IMR-90 (cell line): Measurements from ENCODE around the gene RNF2. TPM values are rescaled to one million over a fixed set of nuclear protein-coding genes. Genes with fewer than 3 reads are reported as not detected.

Experiments
- ATAC-seq: fragments of 200-7000 bp; cut with Tn5 transposase; 2 replicates; pipeline ENCODE4 v1.9.1; 2020; ENCODE audit warnings: low read depth, mild to moderate bottlenecking, moderate library complexity
- BruUV-seq: library from RNA; stranded (reverse); fragments of 400-500 nt; replicated peaks from 2 replicates; lab custom pipeline; 2021; lab: Mats Ljungman, UMichigan
- CTCF ChIA-PET: fragments of 300-600 bp; formaldehyde crosslinking; extraction: SDS; loops from one replicate; lab custom pipeline; 2021; ENCODE audit warnings: antibody characterized with exemption; lab: Yijun Ruan, JAX
- POLR2A ChIA-PET: fragments of 300-600 bp; sonication (Branson Sonifier 250); formaldehyde crosslinking; loops from one replicate; lab custom pipeline; 2022; ENCODE audit warnings: antibody characterized with exemption; ENCODE audit not compliant: unreplicated experiment; lab: Charles Lee
- DNase-seq: peaks from one replicate; pipeline ENCODE4 v3.0.0; 2013
- H2AFZ ChIP-seq: replicated peaks from 2 replicates; pipeline ENCODE3; 2013; ENCODE audit warnings: low read length, mild to moderate bottlenecking; ENCODE audit not compliant: poor library complexity
- H2AK5ac ChIP-seq: 2 replicates; pipeline ENCODE4 v1.6.1; 2013; ENCODE audit warnings: low read depth, low read length, inconsistent platforms
- H2AK9ac ChIP-seq: replicated peaks from 2 replicates; pipeline ENCODE3; 2013; ENCODE audit warnings: mild to moderate bottlenecking, low read depth, low read length, moderate library complexity; ENCODE audit not compliant: poor library complexity
- H2BK120ac ChIP-seq: 2 replicates; pipeline ENCODE4 v1.6.1; 2013; ENCODE audit warnings: low read depth, low read length, inconsistent platforms
- H2BK15ac ChIP-seq: 3 replicates; pipeline ENCODE4 v1.6.1; 2013; ENCODE audit warnings: low read depth, low read length, inconsistent platforms
- H2BK20ac ChIP-seq: 2 replicates; pipeline ENCODE4 v1.6.1; 2013; ENCODE audit warnings: low read depth, mild to moderate bottlenecking, inconsistent platforms, low read length, moderate library complexity
- H2BK5ac ChIP-seq: 2 replicates; pipeline ENCODE4 v1.6.1; 2013; ENCODE audit warnings: mild to moderate bottlenecking, low read depth, low read length, inconsistent platforms; ENCODE audit not compliant: poor library complexity, severe bottlenecking
- H3K14ac ChIP-seq: replicated peaks from 2 replicates; pipeline ENCODE4 v1.6.1; 2013; ENCODE audit warnings: low read depth, low read length, inconsistent platforms
- H3K18ac ChIP-seq: 2 replicates; pipeline ENCODE4 v1.6.1; 2013; ENCODE audit warnings: low read depth, low read length, control low read depth
- H3K23ac ChIP-seq: 2 replicates; pipeline ENCODE4 v1.6.1; 2013; ENCODE audit warnings: low read depth, low read length, inconsistent platforms
- H3K27ac ChIP-seq: 2 replicates; pipeline ENCODE4 v1.5.1; 2013; ENCODE audit warnings: mild to moderate bottlenecking, control low read depth, low read length; ENCODE audit not compliant: insufficient read depth
- H3K27me3 ChIP-seq: 2 replicates; pipeline ENCODE4 v1.6.1; 2013; ENCODE audit warnings: low read length; ENCODE audit not compliant: control insufficient read depth, insufficient read depth
- H3K36me3 ChIP-seq: 2 replicates; pipeline ENCODE4 v1.6.1; 2013; ENCODE audit warnings: low read length, mixed read lengths; ENCODE audit not compliant: control insufficient read depth, insufficient read depth
- H3K4ac ChIP-seq: 2 replicates; pipeline ENCODE4 v1.6.1; 2013; ENCODE audit warnings: low read depth, low read length, inconsistent platforms
- H3K4me1 ChIP-seq: 2 replicates; pipeline ENCODE4 v1.6.1; 2013; ENCODE audit warnings: low read length, mixed read lengths; ENCODE audit not compliant: control insufficient read depth, insufficient read depth
- H3K4me2 ChIP-seq: 2 replicates; pipeline ENCODE4 v1.6.1; 2013; ENCODE audit warnings: low read depth, mild to moderate bottlenecking, control low read depth, low read length, moderate library complexity
- H3K4me3 ChIP-seq: 2 replicates; pipeline ENCODE4 v1.5.1; 2013; ENCODE audit warnings: low read depth, mild to moderate bottlenecking, control low read depth, low read length, moderate library complexity; ENCODE audit not compliant: insufficient read depth
- H3K56ac ChIP-seq: 2 replicates; pipeline ENCODE4 v1.6.1; 2013; ENCODE audit warnings: low read length, inconsistent platforms; ENCODE audit not compliant: insufficient read depth; ENCODE audit errors: extremely low read depth
- H3K79me1 ChIP-seq, 2 experiments: 2 replicates each; pipeline ENCODE4 v1.6.1; 2013; ENCODE audit warnings: low read length in 2 of 2, inconsistent platforms in 1 of 2, low read depth in 1 of 2
- H3K9ac ChIP-seq: 2 replicates; pipeline ENCODE4 v1.6.1; 2013; ENCODE audit warnings: low read depth, low read length, control low read depth
- H3K9me1 ChIP-seq: 2 replicates; pipeline ENCODE4 v1.6.1; 2013; ENCODE audit warnings: low read length, inconsistent platforms; ENCODE audit not compliant: insufficient read depth
- H3K9me3 ChIP-seq: 2 replicates; pipeline ENCODE4 v1.6.1; 2013; ENCODE audit warnings: low read length; ENCODE audit not compliant: control insufficient read depth, insufficient read depth
- H4K20me1 ChIP-seq: 2 replicates; pipeline ENCODE4 v1.6.1; 2013; ENCODE audit warnings: low read length, inconsistent platforms; ENCODE audit not compliant: insufficient read depth
- H4K5ac ChIP-seq: 2 replicates; pipeline ENCODE4 v1.6.1; 2013; ENCODE audit warnings: mild to moderate bottlenecking, low read depth, low read length, control low read depth
- H4K8ac ChIP-seq, 2 experiments: 2 replicates each; pipeline ENCODE4 v1.6.1; 2013; ENCODE audit warnings: low read depth in 2 of 2, low read length in 2 of 2, control low read depth in 1 of 2, inconsistent platforms in 1 of 2
- H4K91ac ChIP-seq: 2 replicates; pipeline ENCODE4 v1.6.1; 2013; ENCODE audit warnings: low read depth, low read length, inconsistent platforms; ENCODE audit not compliant: insufficient read depth
- CEBPB ChIP-seq: IDR thresholded peaks from 2 replicates; pipeline ENCODE4 v1.6.1; 2012; ENCODE audit warnings: low read depth, low read length, improper control_type of control experiment
- CHD1 ChIP-seq: IDR thresholded peaks from 2 replicates; pipeline ENCODE4 v1.6.1; 2012; ENCODE audit warnings: low read depth, low read length, improper control_type of control experiment
- FOS ChIP-seq: fragments of 150-350 bp; IDR thresholded peaks from 2 replicates; pipeline ENCODE4 v1.6.1; 2016; ENCODE audit warnings: low read depth, low read length
- MAZ ChIP-seq: IDR thresholded peaks from 2 replicates; pipeline ENCODE4 v1.6.1; 2012; ENCODE audit warnings: low read depth, mild to moderate bottlenecking, low read length, improper control_type of control experiment, moderate library complexity, borderline replicate concordance
- NFE2L2 ChIP-seq: fragments of 150-350 bp; IDR thresholded peaks from 2 replicates; pipeline ENCODE4 v1.6.1; 2016; ENCODE audit warnings: low read depth, mild to moderate bottlenecking, low read length
- POLR2A ChIP-seq: IDR thresholded peaks from 2 replicates; pipeline ENCODE4 v1.6.1; 2012; ENCODE audit warnings: mild to moderate bottlenecking, low read depth, low read length
- RAD21 ChIP-seq: IDR thresholded peaks from 2 replicates; pipeline ENCODE4 v1.6.1; 2012; ENCODE audit warnings: low read length, improper control_type of control experiment
- RFX5 ChIP-seq: IDR thresholded peaks from 2 replicates; pipeline ENCODE4 v1.8.0; 2012; ENCODE audit warnings: low read depth, mild to moderate bottlenecking, low read length, moderate library complexity
- SMC3 ChIP-seq: fragments of 150-350 bp; IDR thresholded peaks from 2 replicates; pipeline ENCODE4 v1.6.1; 2016; ENCODE audit warnings: low read depth, mild to moderate bottlenecking, antibody characterized with exemption, low read length, moderate library complexity
- WGBS, 2 experiments: methylation state at CpG; one replicate each; pipeline versions ENCODE4 v1.1.5 to v1.1.7; 2013; ENCODE audit warnings: missing lambda C conversion rate in 2 of 2; ENCODE audit not compliant: insufficient read length in 1 of 2; ENCODE audit errors: extremely low coverage in 2 of 2; 5-methylcytosine and 5-hydroxymethylcytosine counted together
- dilution Hi-C: fragments of 300-500 bp; cut with HindIII; formaldehyde crosslinking; loops from one replicate; pipeline ENCODE4 v1.14.3; 2018; ENCODE audit warnings: low sequenced_read_pairs; ENCODE audit not compliant: unreplicated experiment
- in situ Hi-C: fragments of 300-500 bp; cut with MboI; formaldehyde crosslinking; loops from 3 replicates; pipeline ENCODE4 v1.14.3; 2019; ENCODE audit warnings: low sequenced_read_pairs, inconsistent platforms, mixed read lengths
- intact Hi-C: fragments of 100-400 bp; cut with micrococcal nuclease; formaldehyde crosslinking; loops from 2 replicates; pipeline ENCODE4 v1.10.0; 2022
- polyA plus RNA-seq, 3 experiments: library from polyadenylated mRNA; depleted of rRNA; stranded (reverse); fragments of >200 nt; gene quantifications; 2 replicates each; pipeline ENCODE4 v1.2.3, GENCODE V29; 2012; ENCODE audit warnings: low replicate concordance in 1 of 3
- total RNA-seq: library from RNA; depleted of rRNA; stranded (reverse); fragments of >200 nt; gene quantifications from 2 replicates; pipeline ENCODE4 v1.2.3, GENCODE V29; 2012
- TF ChIP-seq, protein P1 (sequence below): fragments of 150-350 bp; IDR thresholded peaks from 2 replicates; pipeline ENCODE4 v1.6.1; 2016; ENCODE audit warnings: low read depth, mild to moderate bottlenecking, low read length, moderate library complexity, borderline replicate concordance
- TF ChIP-seq, protein P2 (sequence below): conservative IDR thresholded peaks from 2 replicates; pipeline ENCODE4 v1.5.1; 2012; ENCODE audit warnings: mild to moderate bottlenecking, low read depth, low read length, improper control_type of control experiment

Gene RNF2
- total and polyA plus RNA-seq, 2 of the 4 experiments (the other 2 are of a cell fraction), result 22.6 to 48.8 TPM

GRCh38 chr1:185053204-185053603 is 7.8 kb downstream of the RNF2 start:
- in situ Hi-C loops, result no loop called here
- Histone ChIP-seq H2AK9ac (no peak overlapping the region), H2BK5ac (no peak overlapping the region), H3K79me1 (peaks cover 39 to 72% of the 10 kb centered on the region in 2 experiments), H3K4me1 (no peaks in the 10 kb centered on the region; the same call in 1 of the 2 replicates), H2AFZ (no peak overlapping the region), H3K27ac (no peak overlapping the region), H3K4me3 (no peak overlapping the region), H3K14ac (no peak overlapping the region), H4K5ac (no peak overlapping the region), H3K9ac (no peak overlapping the region), H3K36me3 (peaks cover 2% of the 10 kb centered on the region), H3K56ac (no peak overlapping the region), H3K18ac (no peak overlapping the region), H4K20me1 (peaks cover 42% of the 10 kb centered on the region), H3K23ac (no peak overlapping the region), H2BK15ac (no peak overlapping the region), H4K91ac (no peak overlapping the region), H2BK20ac (no peak overlapping the region), H3K9me3 (no peaks in the 10 kb centered on the region), H3K4me2 (no peak overlapping the region), H3K27me3 (no peaks in the 10 kb centered on the region), H2AK5ac (no peak overlapping the region), H2BK120ac (no peak overlapping the region), H3K4ac (no peak overlapping the region), H3K9me1 (peaks cover under 1% of the 10 kb centered on the region), H4K8ac (no peak overlapping the region)
- intact Hi-C loops, result no loop called here
- TF ChIP-seq POLR2A, result no peak
- TF ChIP-seq SMC3, result no peak
- TF ChIP-seq CHD1, result no peak
- TF ChIP-seq, protein P1, sequence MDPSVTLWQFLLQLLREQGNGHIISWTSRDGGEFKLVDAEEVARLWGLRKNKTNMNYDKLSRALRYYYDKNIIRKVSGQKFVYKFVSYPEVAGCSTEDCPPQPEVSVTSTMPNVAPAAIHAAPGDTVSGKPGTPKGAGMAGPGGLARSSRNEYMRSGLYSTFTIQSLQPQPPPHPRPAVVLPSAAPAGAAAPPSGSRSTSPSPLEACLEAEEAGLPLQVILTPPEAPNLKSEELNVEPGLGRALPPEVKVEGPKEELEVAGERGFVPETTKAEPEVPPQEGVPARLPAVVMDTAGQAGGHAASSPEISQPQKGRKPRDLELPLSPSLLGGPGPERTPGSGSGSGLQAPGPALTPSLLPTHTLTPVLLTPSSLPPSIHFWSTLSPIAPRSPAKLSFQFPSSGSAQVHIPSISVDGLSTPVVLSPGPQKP, result no peak
- TF ChIP-seq RAD21, result no peak
- no peak for TF ChIP-seq CEBPB
- TF ChIP-seq FOS, result no peak
- TF ChIP-seq, protein P2, sequence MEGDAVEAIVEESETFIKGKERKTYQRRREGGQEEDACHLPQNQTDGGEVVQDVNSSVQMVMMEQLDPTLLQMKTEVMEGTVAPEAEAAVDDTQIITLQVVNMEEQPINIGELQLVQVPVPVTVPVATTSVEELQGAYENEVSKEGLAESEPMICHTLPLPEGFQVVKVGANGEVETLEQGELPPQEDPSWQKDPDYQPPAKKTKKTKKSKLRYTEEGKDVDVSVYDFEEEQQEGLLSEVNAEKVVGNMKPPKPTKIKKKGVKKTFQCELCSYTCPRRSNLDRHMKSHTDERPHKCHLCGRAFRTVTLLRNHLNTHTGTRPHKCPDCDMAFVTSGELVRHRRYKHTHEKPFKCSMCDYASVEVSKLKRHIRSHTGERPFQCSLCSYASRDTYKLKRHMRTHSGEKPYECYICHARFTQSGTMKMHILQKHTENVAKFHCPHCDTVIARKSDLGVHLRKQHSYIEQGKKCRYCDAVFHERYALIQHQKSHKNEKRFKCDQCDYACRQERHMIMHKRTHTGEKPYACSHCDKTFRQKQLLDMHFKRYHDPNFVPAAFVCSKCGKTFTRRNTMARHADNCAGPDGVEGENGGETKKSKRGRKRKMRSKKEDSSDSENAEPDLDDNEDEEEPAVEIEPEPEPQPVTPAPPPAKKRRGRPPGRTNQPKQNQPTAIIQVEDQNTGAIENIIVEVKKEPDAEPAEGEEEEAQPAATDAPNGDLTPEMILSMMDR, result no peak
- TF ChIP-seq NFE2L2, result no peak
- no peak for TF ChIP-seq MAZ
- no peak for TF ChIP-seq RFX5
- dilution Hi-C loops, result no loop called here
- no peak for DNase-seq
- ChIA-PET POLR2A (no interaction called here), CTCF (no interaction called here)
- WGBS, 2 experiments, result 90% methylated on average over 2 of the region's 3 CpGs; no CpG with 5 or more reads in 1 of the 2 experiments
- no TSS peak for BruUV-seq
- ATAC-seq, result no peak
